GM23338 (cell line): ENCODE results near the gene BAIAP2. TPM values are rescaled to one million over a fixed set of nuclear protein-coding genes. Genes with fewer than 3 reads are reported as not detected.

ENCODE experiments used
- ATAC-seq: fragments of 200-7000 bp; cut with Tn5 transposase; 3 replicates; pipeline ENCODE4 v1.9.1; 2020
- DNase-seq: peaks from one replicate; pipeline ENCODE4 v3.0.0-alpha.2; 2015; ENCODE audit warnings: low spot score
- H2AFZ ChIP-seq: fragments of 200-600 bp; sonication (generic); 2 replicates; pipeline ENCODE4 v1.8.0; 2016; ENCODE audit warnings: antibody characterized with exemption, mild to moderate bottlenecking, moderate library complexity
- H3F3A ChIP-seq: fragments of 200-600 bp; sonication (generic); replicated peaks from 2 replicates; pipeline ENCODE4 v1.8.0; 2017; ENCODE audit warnings: antibody characterized with exemption, mixed run types, low read depth
- H3K27ac ChIP-seq: fragments of 200-600 bp; sonication (generic); 2 replicates; pipeline ENCODE4 v1.6.1; 2016; ENCODE audit warnings: low read depth
- H3K27me3 ChIP-seq: fragments of 200-600 bp; sonication (generic); 2 replicates; pipeline ENCODE4 v1.8.0; 2016; ENCODE audit warnings: mild to moderate bottlenecking, mixed run types, moderate library complexity; ENCODE audit not compliant: insufficient read depth
- H3K36me3 ChIP-seq: fragments of 200-600 bp; sonication (generic); 2 replicates; pipeline ENCODE4 v1.8.0; 2016; ENCODE audit warnings: mild to moderate bottlenecking; ENCODE audit not compliant: insufficient read depth
- H3K4me1 ChIP-seq: fragments of 200-600 bp; sonication (generic); 2 replicates; pipeline ENCODE4 v1.8.0; 2016; ENCODE audit warnings: mild to moderate bottlenecking, moderate library complexity; ENCODE audit not compliant: insufficient read depth
- H3K4me2 ChIP-seq: fragments of 200-600 bp; sonication (generic); 2 replicates; pipeline ENCODE4 v1.7.1; 2017; ENCODE audit warnings: mixed run types
- H3K4me3 ChIP-seq: fragments of 200-600 bp; sonication (generic); 2 replicates; pipeline ENCODE4 v1.6.1; 2016; ENCODE audit warnings: mixed run types
- H3K79me2 ChIP-seq: fragments of 200-600 bp; sonication (generic); replicated peaks from 2 replicates; pipeline ENCODE4 v1.8.0; 2017; ENCODE audit warnings: mild to moderate bottlenecking; ENCODE audit not compliant: insufficient read depth
- H3K9me2 ChIP-seq: fragments of 200-600 bp; sonication (generic); 2 replicates; pipeline ENCODE4 v1.8.0; 2017; ENCODE audit not compliant: insufficient read depth
- H4K20me1 ChIP-seq: fragments of 200-600 bp; sonication (generic); replicated peaks from 2 replicates; pipeline ENCODE4 v1.8.0; 2017; ENCODE audit warnings: mild to moderate bottlenecking; ENCODE audit not compliant: insufficient read depth
- H3K27ac Mint-ChIP-seq: 2 replicates; pipeline ENCODE4 v1.8.0; 2020; ENCODE audit warnings: inconsistent platforms, mild to moderate bottlenecking, moderate library complexity, mixed read lengths
- H3K27me3 Mint-ChIP-seq: 3 replicates; pipeline ENCODE4 v1.8.0; 2022; ENCODE audit warnings: low read depth, mild to moderate bottlenecking, moderate library complexity, mixed read lengths, inconsistent platforms; ENCODE audit not compliant: insufficient read depth, poor library complexity
- H3K36me3 Mint-ChIP-seq: 3 replicates; pipeline ENCODE4 v1.8.0; 2021; ENCODE audit warnings: low read depth, mild to moderate bottlenecking, inconsistent platforms, moderate library complexity, mixed read lengths
- H3K4me1 Mint-ChIP-seq: 3 replicates; pipeline ENCODE4 v1.8.0; 2020; ENCODE audit warnings: mild to moderate bottlenecking, inconsistent platforms, mixed read lengths
- H3K4me3 Mint-ChIP-seq: 3 replicates; pipeline ENCODE4 v1.8.0; 2021; ENCODE audit warnings: moderate library complexity, mild to moderate bottlenecking, inconsistent platforms, mixed read lengths
- H3K9me3 Mint-ChIP-seq: 3 replicates; pipeline ENCODE4 v1.8.0; 2020; ENCODE audit warnings: moderate library complexity, mild to moderate bottlenecking, inconsistent platforms, mixed read lengths
- CREB1 ChIP-seq: fragments of 250-450 bp; sonication (Bioruptor Pico); IDR thresholded peaks from 2 replicates; pipeline ENCODE4 v1.5.0; 2020; ENCODE audit warnings: low read depth, mild to moderate bottlenecking, moderate library complexity
- CTCF ChIP-seq, 2 experiments: fragments of 200-600 bp in 1 of 2; sonication (generic) in 1 of 2; conservative IDR thresholded peaks; 2 replicates each; pipeline versions ENCODE4 v1.5.1 to v1.6.1; 2016 to 2017; ENCODE audit warnings: antibody characterized with exemption in 2 of 2, low read depth in 2 of 2, mild to moderate bottlenecking in 2 of 2, moderate library complexity in 1 of 2
- ETS1 ChIP-seq: IDR thresholded peaks from 2 replicates; pipeline ENCODE4 v1.6.1; 2016; ENCODE audit warnings: antibody characterized with exemption
- EZH2 ChIP-seq: fragments of 200-600 bp; sonication (generic); IDR thresholded peaks from one replicate; pipeline ENCODE4 v1.8.0; 2017; ENCODE audit warnings: antibody characterized with exemption, mild to moderate bottlenecking, low read depth; ENCODE audit not compliant: unreplicated experiment
- JUNB ChIP-seq: IDR thresholded peaks from one replicate; pipeline ENCODE4 v1.6.1; 2016; ENCODE audit warnings: antibody characterized with exemption; ENCODE audit not compliant: unreplicated experiment
- NANOG ChIP-seq: IDR thresholded peaks from 2 replicates; pipeline ENCODE4 v1.6.1; 2016; ENCODE audit warnings: antibody characterized with exemption, borderline replicate concordance
- POLR2AphosphoS5 ChIP-seq: IDR thresholded peaks from 2 replicates; pipeline ENCODE4 v1.6.1; 2016; ENCODE audit warnings: antibody characterized with exemption, low read depth
- STAT1 ChIP-seq: IDR thresholded peaks from one replicate; pipeline ENCODE4 v1.6.1; 2016; ENCODE audit warnings: antibody characterized with exemption; ENCODE audit not compliant: unreplicated experiment
- ZNF114 ChIP-seq: fragments of 250-450 bp; sonication (Bioruptor Pico); IDR thresholded peaks from 2 replicates; pipeline ENCODE4 v1.5.0; 2020; ENCODE audit warnings: mild to moderate bottlenecking, moderate library complexity
- ZNF331 ChIP-seq: fragments of 250-450 bp; sonication (Bioruptor Pico); IDR thresholded peaks from 2 replicates; pipeline ENCODE4 v1.5.0; 2020; ENCODE audit warnings: low read depth, mild to moderate bottlenecking, moderate library complexity
- ZNF462 ChIP-seq: fragments of 250-450 bp; sonication (Bioruptor Pico); IDR thresholded peaks from 2 replicates; pipeline ENCODE4 v1.5.0; 2020; ENCODE audit warnings: mild to moderate bottlenecking, moderate library complexity
- polyA plus RNA-seq: library from polyadenylated mRNA; unstranded; fragments of >200 nt; fragmentation: Nextera tagmentation; extraction: Ambion mirVana; gene quantifications from 2 replicates; pipeline ENCODE4 v1.2.1, GENCODE V29; 2016
- total RNA-seq: library from RNA; depleted of rRNA; stranded (reverse); fragments of >200 nt; shearing (Covaris generic); gene quantifications from 2 replicates; pipeline ENCODE4 v1.2.3, GENCODE V29; 2014
- TF ChIP-seq, protein P1 (sequence below): IDR thresholded peaks from one replicate; pipeline ENCODE4 v1.6.1; 2018; ENCODE audit warnings: antibody characterized with exemption; ENCODE audit not compliant: unreplicated experiment

BAIAP2 gene
- total and polyA plus RNA-seq, 2 experiments from 2014 or later = 21.7 to 22.7 TPM

- Histone ChIP-seq H3K4me3 (no peak overlapping the region), H3K9me2 (no peaks in the 10 kb centered on the region), H3K27me3 (no peaks in the 10 kb centered on the region), H3K79me2 (no peaks in the 10 kb centered on the region), H3K4me1 (no peaks in the 10 kb centered on the region), H3K27ac (no peak overlapping the region), H2AFZ (no peak overlapping the region), H3K36me3 (no peaks in the 10 kb centered on the region), H3F3A (peaks cover 16% of the 10 kb centered on the region), H4K20me1 (no peaks in the 10 kb centered on the region), H3K4me2 (no peak overlapping the region)
- TF ChIP-seq CREB1 (no peak), ZNF114 (CRISPR knock-in tag) (no peak), JUNB (no peak), ETS1 (no peak), CTCF (conservative IDR thresholded peaks at IDR 0.05; ENCODE audit: low read depth in 2 of 2) (no peak), ZNF462 (CRISPR knock-in tag) (no peak), EZH2 (no peak), NANOG (no peak), ZNF331 (CRISPR knock-in tag) (no peak), POLR2AphosphoS5 (no peak), STAT1 (no peak)
- TF ChIP-seq, protein P1, sequence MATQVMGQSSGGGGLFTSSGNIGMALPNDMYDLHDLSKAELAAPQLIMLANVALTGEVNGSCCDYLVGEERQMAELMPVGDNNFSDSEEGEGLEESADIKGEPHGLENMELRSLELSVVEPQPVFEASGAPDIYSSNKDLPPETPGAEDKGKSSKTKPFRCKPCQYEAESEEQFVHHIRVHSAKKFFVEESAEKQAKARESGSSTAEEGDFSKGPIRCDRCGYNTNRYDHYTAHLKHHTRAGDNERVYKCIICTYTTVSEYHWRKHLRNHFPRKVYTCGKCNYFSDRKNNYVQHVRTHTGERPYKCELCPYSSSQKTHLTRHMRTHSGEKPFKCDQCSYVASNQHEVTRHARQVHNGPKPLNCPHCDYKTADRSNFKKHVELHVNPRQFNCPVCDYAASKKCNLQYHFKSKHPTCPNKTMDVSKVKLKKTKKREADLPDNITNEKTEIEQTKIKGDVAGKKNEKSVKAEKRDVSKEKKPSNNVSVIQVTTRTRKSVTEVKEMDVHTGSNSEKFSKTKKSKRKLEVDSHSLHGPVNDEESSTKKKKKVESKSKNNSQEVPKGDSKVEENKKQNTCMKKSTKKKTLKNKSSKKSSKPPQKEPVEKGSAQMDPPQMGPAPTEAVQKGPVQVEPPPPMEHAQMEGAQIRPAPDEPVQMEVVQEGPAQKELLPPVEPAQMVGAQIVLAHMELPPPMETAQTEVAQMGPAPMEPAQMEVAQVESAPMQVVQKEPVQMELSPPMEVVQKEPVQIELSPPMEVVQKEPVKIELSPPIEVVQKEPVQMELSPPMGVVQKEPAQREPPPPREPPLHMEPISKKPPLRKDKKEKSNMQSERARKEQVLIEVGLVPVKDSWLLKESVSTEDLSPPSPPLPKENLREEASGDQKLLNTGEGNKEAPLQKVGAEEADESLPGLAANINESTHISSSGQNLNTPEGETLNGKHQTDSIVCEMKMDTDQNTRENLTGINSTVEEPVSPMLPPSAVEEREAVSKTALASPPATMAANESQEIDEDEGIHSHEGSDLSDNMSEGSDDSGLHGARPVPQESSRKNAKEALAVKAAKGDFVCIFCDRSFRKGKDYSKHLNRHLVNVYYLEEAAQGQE = no peak
- Mint-ChIP-seq H3K4me3 (no peak overlapping the region), H3K27ac (no peak overlapping the region), H3K36me3 (no peaks in the 10 kb centered on the region; the same call in 2 of the 3 replicates), H3K9me3 (peaks cover 16% of the 10 kb centered on the region), H3K27me3 (peaks cover 16% of the 10 kb centered on the region), H3K4me1 (no peaks in the 10 kb centered on the region)
- no peak for DNase-seq
- no peak for ATAC-seq
These were observed 99.3 kb downstream of the BAIAP2 start for GRCh38 chr17:81134064-81134781.
